Stomach (tissue), 9 donors: Measurements from ENCODE around the gene DAPK2. TPM values are rescaled to one million over a fixed set of nuclear protein-coding genes. Genes with fewer than 3 reads are reported as not detected.

Source experiments
- DNase-seq, 2 donors: peaks; one replicate each; pipeline versions ENCODE4 v3.0.0 to v3.0.0-alpha.2; 2013 to 2019
- H3K27ac ChIP-seq, 5 donors: fragments of 200-600 bp in 4 of 5; sonication (generic) in 4 of 5; one replicate each; pipeline ENCODE4 v1.5.1; 2013 to 2019; ENCODE audit warnings: mild to moderate bottlenecking in 1 of 5, moderate library complexity in 1 of 5
- H3K27me3 ChIP-seq, 3 donors: fragments of 200-600 bp; sonication (generic); one replicate each; pipeline ENCODE4 v1.5.1; 2017 to 2019; ENCODE audit warnings: mixed run types in 1 of 3
- H3K36me3 ChIP-seq, 4 donors: fragments of 200-600 bp; sonication (generic); 1 replicate in 3 of 4; 2 replicates in 1 of 4; pipeline ENCODE4 v1.5.1; 2016 to 2019
- H3K4me1 ChIP-seq, 4 donors: fragments of 200-600 bp; sonication (generic); one replicate each; pipeline ENCODE4 v1.5.1; 2016 to 2019
- H3K4me3 ChIP-seq, 4 donors: fragments of 200-600 bp; sonication (generic) in 3 of 4; one replicate each; pipeline ENCODE4 v1.5.1; 2016 to 2019; ENCODE audit warnings: mild to moderate bottlenecking in 1 of 4
- H3K9me3 ChIP-seq, 4 donors: fragments of 200-600 bp; sonication (generic); one replicate each; pipeline ENCODE4 v1.5.1; 2016 to 2019
- CTCF ChIP-seq, 7 experiments: fragments of 450-650 bp in 4 of 7; fragments of 200-600 bp in 3 of 7; sonication (generic) in 3 of 7; IDR thresholded peaks; one replicate each; pipeline ENCODE4 v1.5.1; 2016 to 2019; ENCODE audit warnings: antibody characterized with exemption in 7 of 7, control low read depth in 2 of 7, mild to moderate bottlenecking in 1 of 7
- EP300 ChIP-seq: sonication (generic); formaldehyde crosslinking; IDR thresholded peaks from one replicate; pipeline ENCODE4 v1.6.1; 2017; ENCODE audit warnings: antibody characterized with exemption
- POLR2A ChIP-seq, 4 donors: fragments of 450-650 bp; IDR thresholded peaks; one replicate each; pipeline ENCODE4 v1.6.1; 2016; ENCODE audit warnings: antibody characterized with exemption in 4 of 4, control low read depth in 2 of 4, mild to moderate bottlenecking in 1 of 4, moderate library complexity in 1 of 4
- POLR2AphosphoS5 ChIP-seq, 3 donors: sonication (generic); formaldehyde crosslinking; IDR thresholded peaks; one replicate each; pipeline ENCODE4 v1.6.1; 2016; ENCODE audit warnings: antibody characterized with exemption in 3 of 3
- WGBS, 5 donors: extraction: QIAGEN DNeasy Blood & Tissue Kit in 3 of 5; methylation state at CpG; one replicate each; pipeline versions ENCODE4 v1.1.5 to v1.1.7; 2013 to 2018; 5-methylcytosine and 5-hydroxymethylcytosine counted together
- intact Hi-C: fragments of 100-400 bp; cut with DNase I; formaldehyde crosslinking; loops from one replicate; pipeline ENCODE4 v1.15.1; 2023; ENCODE audit warnings: low total_unique reads
- polyA plus RNA-seq, 3 donors: library from polyadenylated mRNA; stranded (reverse); fragments of 200-250 nt; gene quantifications; one replicate each; pipeline ENCODE4 v1.2.3, GENCODE V29; 2013
- total RNA-seq, 5 donors: library from RNA; depleted of rRNA; stranded (reverse); fragments of >200 nt; gene quantifications; one replicate each; pipeline versions ENCODE4 v1.1.0 to v1.2.3, GENCODE V29; 2014 to 2016
- donor health status: healthy with polysubstance abuse.
- donor health status: Bipolar disorder and iron deficiency.
- donor health status: healthy.

DAPK2 gene
- total and polyA plus RNA-seq, 8 donors = 5.2 to 178 (median 16.6) TPM

GRCh38 chr15:64008177-64008576 lies 38.1 kb downstream of the DAPK2 start:
- Histone ChIP-seq H3K9me3 (no peaks in the 10 kb centered on the region), H3K27me3 (no peaks in the 10 kb centered on the region), H3K27ac (no peak overlapping the region), H3K4me3 (no peak overlapping the region), H3K4me1 (peaks cover 24 to 85% (median 36%) of the 10 kb centered on the region in 4 donors), H3K36me3 (no peaks in the 10 kb centered on the region)
- DNase-seq = no peak
- intact Hi-C loops = no loop called here
- TF ChIP-seq POLR2AphosphoS5 (IDR thresholded peaks at IDR 0.05) (no peak), POLR2A (IDR thresholded peaks at IDR 0.05) (no peak), EP300 (no peak), CTCF (IDR thresholded peaks at IDR 0.05) (no peak)

- Histone ChIP-seq H3K9me3 (no peaks in the 10 kb centered on the region), H3K36me3 (no peaks in the 10 kb centered on the region), H3K27ac (peak overlapping the region in 1 of 5 donors; percentile 33), H3K4me1 (peaks cover 17 to 70% (median 29%) of the 10 kb centered on the region in 4 donors), H3K4me3 (no peak overlapping the region), H3K27me3 (no peaks in the 10 kb centered on the region)
- TF ChIP-seq POLR2AphosphoS5 (IDR thresholded peaks at IDR 0.05) (peak in 1 of 3 donors; percentile 45), POLR2A (IDR thresholded peaks at IDR 0.05) (no peak)
- intact Hi-C loops = no loop called here
- peak in 1 of 2 donors; percentile 36 for DNase-seq
- 49 to 81% (median 59%) methylated on average over 3 of the region's 3 CpGs for WGBS, 5 donors
Observed at GRCh38 chr15:64006642-64007041, 39.6 kb downstream of the DAPK2 start.

- peaks cover 12 to 62% (median 20%) of the 10 kb centered on the region in 4 donors for H3K4me1 ChIP-seq
- H3K36me3 ChIP-seq = no peaks in the 10 kb centered on the region
- intact Hi-C loops = no loop called here
- H3K9me3 ChIP-seq = no peaks in the 10 kb centered on the region
- no peak for TF ChIP-seq CTCF (IDR thresholded peaks at IDR 0.05)
- no peak for TF ChIP-seq EP300
- no peak for TF ChIP-seq POLR2A (IDR thresholded peaks at IDR 0.05)
- peak in 2 of 3 donors; percentile 68 to 92 for TF ChIP-seq POLR2AphosphoS5 (IDR thresholded peaks at IDR 0.05)
- peak; percentile 80 to 86 for DNase-seq
- H3K4me3 ChIP-seq = no peak overlapping the region
- peak overlapping the region in 4 of 5 donors; percentile 11 to 57 (median 54) for H3K27ac ChIP-seq
- 29 to 54% (median 46%) methylated on average over 5 of the region's 5 CpGs for WGBS, 5 donors
- H3K27me3 ChIP-seq = no peaks in the 10 kb centered on the region
Observed at GRCh38 chr15:64004587-64004986, 41.7 kb downstream of the DAPK2 start.

- intact Hi-C loops = no loop called here
- H3K4me1 ChIP-seq = peaks cover 14 to 62% (median 20%) of the 10 kb centered on the region in 4 donors
- H3K9me3 ChIP-seq = no peaks in the 10 kb centered on the region
- no peak overlapping the region for H3K4me3 ChIP-seq
- no peaks in the 10 kb centered on the region for H3K36me3 ChIP-seq
- DNase-seq = no peak
- H3K27me3 ChIP-seq = no peaks in the 10 kb centered on the region
- peak overlapping the region in 4 of 5 donors; percentile 11 to 57 (median 48) for H3K27ac ChIP-seq
- no peak for TF ChIP-seq CTCF (IDR thresholded peaks at IDR 0.05)
- TF ChIP-seq POLR2A (IDR thresholded peaks at IDR 0.05) = no peak
- no peak for TF ChIP-seq POLR2AphosphoS5 (IDR thresholded peaks at IDR 0.05)
- WGBS, 5 donors = 66 to 82% (median 72%) methylated on average over 2 of the region's 2 CpGs
Observed at GRCh38 chr15:64004056-64004455, 42.2 kb downstream of the DAPK2 start.

GRCh38 chr15:64003182-64003581 lies 43.1 kb downstream of the DAPK2 start:
- H3K9me3 ChIP-seq = no peaks in the 10 kb centered on the region
- DNase-seq = no peak
- H3K4me3 ChIP-seq = no peak overlapping the region
- no peaks in the 10 kb centered on the region for H3K27me3 ChIP-seq
- WGBS, 5 donors = 83 to 97% (median 88%) methylated on average over 4 of the region's 4 CpGs
- H3K36me3 ChIP-seq = no peaks in the 10 kb centered on the region
- TF ChIP-seq POLR2A (IDR thresholded peaks at IDR 0.05) (no peak), POLR2AphosphoS5 (IDR thresholded peaks at IDR 0.05) (no peak), EP300 (no peak), CTCF (IDR thresholded peaks at IDR 0.05) (no peak)
- peaks cover 16 to 62% (median 24%) of the 10 kb centered on the region in 4 donors for H3K4me1 ChIP-seq
- H3K27ac ChIP-seq = no peak overlapping the region
- intact Hi-C loops = no loop called here
